Memory B cell (primary cell): ENCODE results near the gene AZIN2.
"Not testable (repeated sequence)": the region's sequence is repeated elsewhere in the genome, so short reads cannot be mapped to it uniquely, and the experiment has no call there.

Source experiments
- ATAC-seq: fragments of 150-1000 bp; cut with Tn5 transposase; 2 replicates; pipeline ENCODE4 v1.10.0; 2021; ENCODE audit warnings: low read depth, mild to moderate bottlenecking, moderate library complexity
- DNase-seq, 2 donors: peaks; one replicate each; pipeline ENCODE4 v3.0.0; 2022; ENCODE audit warnings: low spot score in 2 of 2
- H3K27ac Mint-ChIP-seq: one replicate; pipeline ENCODE4 v1.8.0; 2022; ENCODE audit warnings: mild to moderate bottlenecking, moderate library complexity, mixed read lengths
- H3K27me3 Mint-ChIP-seq: one replicate; pipeline ENCODE4 v1.8.0; 2022; ENCODE audit warnings: mixed read lengths
- H3K36me3 Mint-ChIP-seq: one replicate; pipeline ENCODE4 v1.8.0; 2022; ENCODE audit warnings: mild to moderate bottlenecking, mixed read lengths
- H3K4me1 Mint-ChIP-seq: one replicate; pipeline ENCODE4 v1.8.0; 2022; ENCODE audit warnings: mixed read lengths
- H3K4me3 Mint-ChIP-seq: one replicate; pipeline ENCODE4 v1.8.0; 2022; ENCODE audit warnings: mild to moderate bottlenecking, moderate library complexity, mixed read lengths
- H3K9me3 Mint-ChIP-seq: one replicate; pipeline ENCODE4 v1.8.0; 2022; ENCODE audit warnings: mixed read lengths

AZIN2 gene

DNA sequence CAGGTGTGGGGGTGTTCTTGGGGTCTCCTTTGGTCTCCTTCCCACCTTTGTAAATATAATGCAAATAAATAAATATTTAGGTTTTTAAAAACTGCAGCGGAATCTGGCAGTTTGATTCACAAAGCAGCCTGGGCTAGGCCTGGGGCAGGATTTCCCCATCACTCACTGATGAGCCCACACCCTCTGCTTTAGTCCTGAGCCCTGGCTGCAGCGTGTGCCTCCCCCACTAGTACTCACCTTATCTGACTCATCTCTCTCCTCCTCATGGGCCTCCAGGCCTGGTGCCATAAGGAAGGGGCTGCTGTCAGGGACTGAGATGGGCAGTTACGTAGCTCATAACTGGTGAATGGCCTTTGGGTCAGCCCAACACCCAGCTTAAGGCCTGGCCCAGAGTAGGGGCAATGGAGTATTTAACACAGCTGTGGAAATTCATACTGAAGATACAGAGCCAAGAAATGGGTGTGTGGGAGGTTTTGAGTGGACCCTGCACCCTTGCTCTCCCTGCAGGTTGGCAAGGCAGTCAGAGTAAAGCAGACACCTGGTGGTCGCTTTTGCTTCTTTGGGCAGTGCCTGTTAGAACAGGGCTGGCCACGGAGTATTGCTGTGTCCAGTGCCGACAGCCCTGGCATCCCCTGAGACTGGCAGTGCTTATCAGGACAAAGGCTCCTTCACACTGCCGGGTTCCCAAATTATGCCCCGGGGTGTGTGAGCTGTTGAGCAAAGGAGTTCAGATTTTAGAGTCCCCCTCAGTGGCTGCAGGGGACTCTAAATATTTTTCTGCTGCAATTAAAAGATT, 39.7 kb downstream of the AZIN2 start:
- ATAC-seq = no peak
- H3K4me3 Mint-ChIP-seq = no peak overlapping the region
- peaks cover 8% of the 10 kb centered on the region for H3K36me3 Mint-ChIP-seq
- H3K27ac Mint-ChIP-seq = no peak overlapping the region
- H3K9me3 Mint-ChIP-seq = no peaks in the 10 kb centered on the region
- no peaks in the 10 kb centered on the region for H3K4me1 Mint-ChIP-seq
- no peak for DNase-seq
- H3K27me3 Mint-ChIP-seq = peaks cover 5% of the 10 kb centered on the region

DNA sequence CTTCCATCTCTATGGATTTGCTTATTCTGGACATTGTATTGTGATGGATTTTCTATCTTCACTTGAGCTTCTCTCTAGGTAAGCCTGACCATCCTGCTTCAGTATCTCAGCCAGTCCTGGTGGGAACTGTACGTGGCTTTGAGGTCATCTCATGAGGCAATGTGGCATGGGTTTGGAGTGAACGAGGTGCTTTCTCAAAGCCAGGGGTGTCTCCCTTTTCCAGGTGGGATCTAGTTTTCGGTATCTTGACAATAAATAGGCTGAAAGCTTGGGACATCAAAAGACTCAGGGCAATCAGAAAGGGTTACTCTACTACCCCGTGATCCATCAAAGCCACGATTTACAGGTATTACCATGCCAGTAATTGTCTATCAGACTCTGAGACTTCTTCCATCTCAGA, 40.8 kb downstream of the AZIN2 start:
- Mint-ChIP-seq H3K4me1 (peaks cover 3% of the 10 kb centered on the region), H3K27me3 (peaks cover 4% of the 10 kb centered on the region), H3K4me3 (no peak overlapping the region), H3K9me3 (no peaks in the 10 kb centered on the region), H3K36me3 (peaks cover 10% of the 10 kb centered on the region), H3K27ac (no peak overlapping the region)
- DNase-seq = no peak
- no peak for ATAC-seq

- H3K27me3 Mint-ChIP-seq = peaks cover 4% of the 10 kb centered on the region
- ATAC-seq = no peak
- H3K4me1 Mint-ChIP-seq = peaks cover 5% of the 10 kb centered on the region
- no peak overlapping the region for H3K4me3 Mint-ChIP-seq
- H3K27ac Mint-ChIP-seq = no peak overlapping the region
- no peak for DNase-seq
- no peaks in the 10 kb centered on the region for H3K9me3 Mint-ChIP-seq
- peaks cover 10% of the 10 kb centered on the region for H3K36me3 Mint-ChIP-seq
These were observed 41.7 kb downstream of the AZIN2 start for GRCh38 chr1:33122483-33123178.

DNA sequence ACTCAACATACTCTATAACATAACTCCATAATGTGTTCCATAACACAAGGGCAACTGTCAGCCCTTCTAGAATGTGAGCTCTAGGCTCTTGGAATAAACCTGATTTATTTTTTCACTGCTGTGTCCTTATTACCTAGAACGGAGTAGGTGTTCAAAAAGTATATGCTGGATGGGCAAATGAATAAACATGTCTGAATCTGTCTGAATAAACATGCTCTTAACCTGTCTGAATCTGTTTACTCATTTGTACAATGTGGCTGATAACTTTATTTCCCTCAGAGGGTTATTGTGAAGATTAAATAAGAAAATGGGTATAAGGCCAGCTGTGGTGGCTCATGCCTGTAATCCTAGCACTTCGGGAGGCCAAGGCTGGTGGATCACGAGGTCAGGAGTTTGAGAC, 42.3 kb downstream of the AZIN2 start:
- H3K27me3 Mint-ChIP-seq = peaks cover 1% of the 10 kb centered on the region
- no peak overlapping the region for H3K27ac Mint-ChIP-seq
- H3K36me3 Mint-ChIP-seq = peaks cover 10% of the 10 kb centered on the region
- ATAC-seq (no peak), DNase-seq (no peak)
- no peak overlapping the region for H3K4me3 Mint-ChIP-seq
- H3K9me3 Mint-ChIP-seq = no peaks in the 10 kb centered on the region
- peaks cover 5% of the 10 kb centered on the region for H3K4me1 Mint-ChIP-seq

GRCh38 chr1:33124647-33125046, 43.7 kb downstream of the AZIN2 start:
- H3K4me1 Mint-ChIP-seq = peaks cover 11% of the 10 kb centered on the region
- H3K27me3 Mint-ChIP-seq, H3K9me3 Mint-ChIP-seq, ATAC-seq, H3K4me3 Mint-ChIP-seq, DNase-seq, H3K27ac Mint-ChIP-seq: not testable (repeated sequence)
- peaks cover 10% of the 10 kb centered on the region for H3K36me3 Mint-ChIP-seq

GRCh38 chr1:33126411-33127000, 45.6 kb downstream of the AZIN2 start:
- ATAC-seq = peak; percentile 2
- no peak for DNase-seq
- no peaks in the 10 kb centered on the region for H3K27me3 Mint-ChIP-seq
- peak overlapping the region; percentile 92 for H3K27ac Mint-ChIP-seq
- no peaks in the 10 kb centered on the region for H3K9me3 Mint-ChIP-seq
- H3K4me3 Mint-ChIP-seq = peak overlapping the region; percentile 93
- peaks cover 12% of the 10 kb centered on the region for H3K36me3 Mint-ChIP-seq
- H3K4me1 Mint-ChIP-seq = peaks cover 14% of the 10 kb centered on the region

- no peaks in the 10 kb centered on the region for H3K9me3 Mint-ChIP-seq
- DNase-seq (peak; percentile 92 to 96), ATAC-seq (peak; percentile 88)
- peak overlapping the region; percentile 92 for H3K27ac Mint-ChIP-seq
- H3K27me3 Mint-ChIP-seq = no peaks in the 10 kb centered on the region
- peaks cover 14% of the 10 kb centered on the region for H3K4me1 Mint-ChIP-seq
- H3K36me3 Mint-ChIP-seq = peaks cover 12% of the 10 kb centered on the region
- H3K4me3 Mint-ChIP-seq = peak overlapping the region; percentile 93
These were observed 46.3 kb downstream of the AZIN2 start for GRCh38 chr1:33127001-33127823.

DNA sequence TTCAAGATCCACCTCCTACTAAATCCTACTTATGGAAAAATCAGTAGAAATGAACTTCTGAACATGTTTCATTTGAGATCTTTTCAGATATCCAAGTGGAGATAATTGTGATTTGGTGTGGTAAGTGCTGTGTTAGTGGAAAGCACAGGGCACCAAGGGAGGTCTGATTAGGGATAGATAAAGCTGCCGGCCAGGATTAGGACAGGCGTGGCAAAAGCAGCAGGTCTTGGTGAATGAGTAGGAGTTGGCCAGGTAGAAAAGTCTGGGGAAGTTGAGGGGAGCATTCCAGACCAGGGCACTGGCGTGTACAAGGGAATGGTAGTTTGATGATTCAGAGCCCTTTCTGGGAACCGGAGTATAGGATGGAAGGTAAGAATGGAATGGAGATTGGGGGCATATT, 47.8 kb downstream of the AZIN2 start:
- no peak for DNase-seq
- Mint-ChIP-seq H3K36me3 (peaks cover 16% of the 10 kb centered on the region), H3K4me1 (peaks cover 17% of the 10 kb centered on the region), H3K4me3 (no peak overlapping the region), H3K9me3 (no peaks in the 10 kb centered on the region), H3K27ac (no peak overlapping the region), H3K27me3 (no peaks in the 10 kb centered on the region)
- ATAC-seq = no peak

GRCh38 chr1:33130297-33130696, 49.3 kb downstream of the AZIN2 start:
- Mint-ChIP-seq H3K27ac (no peak overlapping the region), H3K9me3 (no peaks in the 10 kb centered on the region), H3K4me1 (peaks cover 18% of the 10 kb centered on the region), H3K36me3 (peaks cover 12% of the 10 kb centered on the region), H3K4me3 (no peak overlapping the region), H3K27me3 (no peaks in the 10 kb centered on the region)
- no peak for ATAC-seq
- no peak for DNase-seq

GRCh38 chr1:33131191-33131590, 50.2 kb downstream of the AZIN2 start:
- no peak overlapping the region for H3K27ac Mint-ChIP-seq
- no peak for DNase-seq
- H3K9me3 Mint-ChIP-seq = no peaks in the 10 kb centered on the region
- H3K36me3 Mint-ChIP-seq = peaks cover 8% of the 10 kb centered on the region
- no peaks in the 10 kb centered on the region for H3K27me3 Mint-ChIP-seq
- H3K4me1 Mint-ChIP-seq = peaks cover 23% of the 10 kb centered on the region
- no peak overlapping the region for H3K4me3 Mint-ChIP-seq
- ATAC-seq = no peak

DNA sequence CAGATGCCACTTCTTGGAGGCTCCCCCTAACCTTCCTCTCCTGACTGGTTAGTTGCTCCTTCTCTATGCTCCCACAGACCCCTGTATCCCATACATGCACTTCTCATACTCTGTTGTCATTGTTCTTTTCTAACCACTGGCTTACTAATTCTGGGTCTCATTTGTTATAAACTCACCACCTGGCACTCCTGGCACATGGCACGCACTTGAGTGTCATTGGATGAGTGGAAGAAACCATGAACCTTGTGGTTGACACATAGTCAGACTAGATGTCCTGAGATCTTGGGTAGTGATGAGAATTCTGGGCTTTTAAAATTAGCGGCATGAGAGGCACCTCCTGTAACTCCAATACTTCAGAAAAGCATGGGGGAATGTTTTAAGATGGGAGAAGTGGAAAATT, 51.6 kb downstream of the AZIN2 start:
- no peak for ATAC-seq
- no peaks in the 10 kb centered on the region for H3K27me3 Mint-ChIP-seq
- no peak overlapping the region for H3K4me3 Mint-ChIP-seq
- peaks cover 9% of the 10 kb centered on the region for H3K36me3 Mint-ChIP-seq
- peaks cover 20% of the 10 kb centered on the region for H3K4me1 Mint-ChIP-seq
- no peak for DNase-seq
- H3K9me3 Mint-ChIP-seq = no peaks in the 10 kb centered on the region
- H3K27ac Mint-ChIP-seq = no peak overlapping the region

- ATAC-seq = no peak
- Mint-ChIP-seq H3K4me1 (peaks cover 22% of the 10 kb centered on the region), H3K9me3 (no peaks in the 10 kb centered on the region), H3K4me3 (no peak overlapping the region), H3K36me3 (peaks cover 9% of the 10 kb centered on the region), H3K27ac (no peak overlapping the region), H3K27me3 (no peaks in the 10 kb centered on the region)
- no peak for DNase-seq
These were observed 52.6 kb downstream of the AZIN2 start for GRCh38 chr1:33133478-33134105.

- not testable (repeated sequence) for H3K27ac Mint-ChIP-seq, DNase-seq, ATAC-seq, H3K27me3 Mint-ChIP-seq, H3K9me3 Mint-ChIP-seq, H3K4me3 Mint-ChIP-seq, H3K36me3 Mint-ChIP-seq
- H3K4me1 Mint-ChIP-seq = peaks cover 13% of the 10 kb centered on the region
These were observed 55.1 kb downstream of the AZIN2 start for GRCh38 chr1:33136041-33136440.
